Measurements from ENCODE around the gene BRF1. TPM values are rescaled to one million over a fixed set of nuclear protein-coding genes. Genes with fewer than 3 reads are reported as not detected.

Gene BRF1
- total and polyA plus RNA-seq, 2 of the 13 experiments (the other 11 are each of a cell fraction or from before 2014, with no cell fraction given) = 5.1 to 11.0 TPM

- TF ChIP-seq THAP9 (CRISPR knock-in tag; IDR thresholded peaks at IDR 0.05; ENCODE audit: borderline replicate concordance) = peak; percentile 53
- 0 out of 2 replicates have a peak, but pooled peaks have one; percentile 45 for TF ChIP-seq SNAPC5 (CRISPR knock-in tag; IDR thresholded peaks at IDR 0.05; ENCODE audit: borderline replicate concordance)
- peak; percentile 56 for TF ChIP-seq TAF1 (CRISPR knock-in tag; IDR thresholded peaks at IDR 0.05)
- peak; percentile 17; the same call in 1 of the 2 replicates for TF ChIP-seq TFAP4 (IDR thresholded peaks at IDR 0.05; ENCODE audit: borderline replicate concordance, low read depth)
- 0 out of 2 replicates have a peak, but pooled peaks have one; percentile 57 for TF ChIP-seq ZNF446 (CRISPR knock-in tag; IDR thresholded peaks at IDR 0.05)
- peak; percentile 31 for TF ChIP-seq ZEB1 (IDR thresholded peaks at IDR 0.05; ENCODE audit: insufficient replicate concordance, low read depth)
- TF ChIP-seq MATR3 (CRISPR knock-in tag; IDR thresholded peaks at IDR 0.05) = no peak
- no peak for TF ChIP-seq ATF1 (CRISPR knock-in tag; IDR thresholded peaks at IDR 0.05)
- TF ChIP-seq NFYB (CRISPR knock-in tag; IDR thresholded peaks at IDR 0.05) = peak; percentile 38
- peak; percentile 76; the same call in 1 of the 2 replicates for TF ChIP-seq ARID2 (CRISPR knock-in tag; IDR thresholded peaks at IDR 0.05; ENCODE audit: borderline replicate concordance)
- 0 out of 2 replicates have a peak, but pooled peaks have one; percentile 66 for TF ChIP-seq CCDC6 (CRISPR knock-in tag; IDR thresholded peaks at IDR 0.05)
- TF ChIP-seq LRRFIP1 (CRISPR knock-in tag; conservative IDR thresholded peaks at IDR 0.05) = no peak
- TF ChIP-seq HDAC2 (CRISPR knock-in tag; IDR thresholded peaks at IDR 0.05) = no peak
- TF ChIP-seq ZNF782 (CRISPR knock-in tag; IDR thresholded peaks at IDR 0.05; ENCODE audit: borderline replicate concordance) = no peak; the same call in 1 of the 2 replicates
- TF ChIP-seq ZNF747 (CRISPR knock-in tag; IDR thresholded peaks at IDR 0.05; ENCODE audit: borderline replicate concordance) = peak; percentile 40; the same call in 1 of the 2 replicates
- TF ChIP-seq ZNF598 (CRISPR knock-in tag; IDR thresholded peaks at IDR 0.05; ENCODE audit: borderline replicate concordance) = 0 out of 2 replicates have a peak, but pooled peaks have one; percentile 29
- 0 out of 2 replicates have a peak, but pooled peaks have one; percentile 18 for TF ChIP-seq ZNF160 (CRISPR knock-in tag; IDR thresholded peaks at IDR 0.05)
- TF ChIP-seq ASH2L (IDR thresholded peaks at IDR 0.05; ENCODE audit: insufficient read length, low read depth, low read length) = peak; percentile 84
Observed at GRCh38 chr14:105301103-105301914, 508 bp upstream of the BRF1 start (continued).

All from HepG2 (cell line).